Suprapubic skin (tissue), 4 donors: Measurements from ENCODE around the gene HTR1E. TPM values are rescaled to one million over a fixed set of nuclear protein-coding genes. Genes with fewer than 3 reads are reported as not detected.

ENCODE experiments used
- DNase-seq, 2 donors: peaks; one replicate each; pipeline ENCODE4 v3.0.0-alpha.2; 2019; ENCODE audit warnings: low spot score in 2 of 2
- H3K27ac ChIP-seq: fragments of 200-600 bp; sonication (generic); one replicate; pipeline ENCODE4 v1.5.1; 2019
- H3K27me3 ChIP-seq: fragments of 200-600 bp; sonication (generic); one replicate; pipeline ENCODE4 v1.5.1; 2019
- H3K36me3 ChIP-seq: fragments of 200-600 bp; sonication (generic); one replicate; pipeline ENCODE4 v1.5.1; 2019
- H3K4me1 ChIP-seq: fragments of 200-600 bp; sonication (generic); one replicate; pipeline ENCODE4 v1.5.1; 2019
- H3K4me3 ChIP-seq: fragments of 200-600 bp; sonication (generic); one replicate; pipeline ENCODE4 v1.5.1; 2019; ENCODE audit warnings: mild to moderate bottlenecking
- H3K9me3 ChIP-seq: fragments of 200-600 bp; sonication (generic); one replicate; pipeline ENCODE4 v1.5.1; 2019
- CTCF ChIP-seq, 2 donors: fragments of 200-600 bp in 1 of 2; fragments of 450-650 bp in 1 of 2; sonication (generic) in 1 of 2; IDR thresholded peaks; one replicate each; pipeline ENCODE4 v1.5.1; 2016 to 2019; ENCODE audit warnings: antibody characterized with exemption in 2 of 2, mild to moderate bottlenecking in 1 of 2, moderate library complexity in 1 of 2
- EP300 ChIP-seq: sonication (generic); formaldehyde crosslinking; IDR thresholded peaks from one replicate; pipeline ENCODE4 v1.6.1; 2017; ENCODE audit warnings: antibody characterized with exemption
- POLR2A ChIP-seq, 2 donors: fragments of 450-650 bp; IDR thresholded peaks; one replicate each; pipeline ENCODE4 v1.6.1; 2017; ENCODE audit warnings: antibody characterized with exemption in 2 of 2, mild to moderate bottlenecking in 2 of 2, moderate library complexity in 2 of 2
- POLR2AphosphoS5 ChIP-seq, 3 donors: sonication (generic); formaldehyde crosslinking; IDR thresholded peaks; one replicate each; pipeline ENCODE4 v1.6.1; 2017; ENCODE audit warnings: antibody characterized with exemption in 3 of 3
- WGBS: methylation state at CpG from one replicate; pipeline ENCODE4 v1.1.5; 2018; 5-methylcytosine and 5-hydroxymethylcytosine counted together
- total RNA-seq, 4 donors: library from RNA; depleted of rRNA; stranded (reverse); fragments of >200 nt; gene quantifications; one replicate each; pipeline ENCODE4 v1.1.0, GENCODE V29; 2016

HTR1E gene
- total RNA-seq, 4 donors from 2014 or later: not detected

GRCh38 chr6:86943819-86944407 lies 6.6 kb downstream of the HTR1E start:
- 43% methylated on average over 4 of the region's 5 CpGs for WGBS
- no peak for DNase-seq

GRCh38 chr6:86949771-86950170 lies 12.4 kb downstream of the HTR1E start:
- TF ChIP-seq POLR2AphosphoS5 (IDR thresholded peaks at IDR 0.05): no peak
- TF ChIP-seq POLR2A (IDR thresholded peaks at IDR 0.05): no peak
- no peak for TF ChIP-seq CTCF (IDR thresholded peaks at IDR 0.05)
- TF ChIP-seq EP300: no peak
- 71% methylated on average over 3 of the region's 3 CpGs for WGBS
- H3K36me3 ChIP-seq: no peaks in the 10 kb centered on the region

More at GRCh38 chr6:86943819-86944407, 6.6 kb downstream of the HTR1E start:
- H3K27me3 ChIP-seq: no peaks in the 10 kb centered on the region
- H3K4me3 ChIP-seq: no peak overlapping the region
- TF ChIP-seq CTCF (IDR thresholded peaks at IDR 0.05) (no peak), EP300 (no peak), POLR2AphosphoS5 (IDR thresholded peaks at IDR 0.05) (no peak), POLR2A (IDR thresholded peaks at IDR 0.05) (no peak)
- no peak overlapping the region for H3K27ac ChIP-seq
- no peaks in the 10 kb centered on the region for H3K9me3 ChIP-seq
- H3K4me1 ChIP-seq: no peaks in the 10 kb centered on the region
- H3K36me3 ChIP-seq: no peaks in the 10 kb centered on the region

DNA sequence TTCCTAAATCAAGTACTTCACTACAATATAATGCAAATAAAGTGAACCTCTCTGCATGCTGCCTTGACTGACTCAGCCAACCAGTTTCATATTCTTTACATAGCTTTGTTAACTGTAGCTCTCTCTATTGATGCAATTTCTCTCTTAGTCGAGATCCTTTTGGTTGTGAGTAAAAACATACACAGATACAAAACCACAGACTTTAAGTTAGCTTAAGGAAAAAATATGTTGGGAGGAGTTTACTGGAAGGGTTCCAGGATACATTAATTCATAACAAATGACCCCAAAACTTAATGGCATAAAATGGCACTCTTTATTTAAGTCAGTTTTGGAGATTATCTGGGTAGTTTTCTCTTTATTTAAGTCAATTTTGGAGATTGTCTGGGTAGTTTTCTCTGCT lies 15.7 kb downstream of the HTR1E start:
- no peak for DNase-seq
- Histone ChIP-seq H3K27ac (no peak overlapping the region), H3K9me3 (no peaks in the 10 kb centered on the region), H3K36me3 (no peaks in the 10 kb centered on the region), H3K4me3 (no peak overlapping the region), H3K27me3 (no peaks in the 10 kb centered on the region), H3K4me1 (no peaks in the 10 kb centered on the region)
- TF ChIP-seq EP300 (no peak), CTCF (IDR thresholded peaks at IDR 0.05) (no peak), POLR2A (IDR thresholded peaks at IDR 0.05) (no peak), POLR2AphosphoS5 (IDR thresholded peaks at IDR 0.05) (no peak)
- WGBS: 30% methylated on average over 1 of the region's 1 CpG

More at GRCh38 chr6:86949771-86950170, 12.4 kb downstream of the HTR1E start:
- Histone ChIP-seq H3K27me3 (no peaks in the 10 kb centered on the region), H3K27ac (no peak overlapping the region), H3K4me3 (no peak overlapping the region), H3K9me3 (no peaks in the 10 kb centered on the region), H3K4me1 (no peaks in the 10 kb centered on the region)
- no peak for DNase-seq

DNA sequence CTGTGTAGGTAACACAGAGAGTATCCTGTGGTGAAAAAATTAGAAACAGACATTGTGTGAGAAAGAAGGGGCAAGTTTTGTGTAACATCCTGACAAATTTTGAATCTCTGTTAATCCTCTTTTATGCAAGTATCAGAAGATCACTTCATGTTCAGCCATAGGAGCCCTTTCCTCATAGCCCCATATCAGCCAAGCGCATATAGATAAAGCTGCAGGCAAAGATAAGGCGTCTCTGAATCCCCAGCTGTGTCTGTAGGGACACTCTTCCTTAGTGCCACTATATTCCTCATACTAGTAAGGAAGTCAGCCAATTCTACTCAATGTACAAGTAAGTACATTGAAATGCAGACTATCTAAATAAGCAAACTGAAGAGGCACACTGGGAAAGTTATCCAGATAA lies 22.3 kb downstream of the HTR1E start:
- Histone ChIP-seq H3K27me3 (no peaks in the 10 kb centered on the region), H3K4me1 (no peaks in the 10 kb centered on the region), H3K36me3 (no peaks in the 10 kb centered on the region), H3K4me3 (no peak overlapping the region), H3K9me3 (no peaks in the 10 kb centered on the region), H3K27ac (no peak overlapping the region)
- DNase-seq: no peak
- TF ChIP-seq POLR2AphosphoS5 (IDR thresholded peaks at IDR 0.05) (no peak), EP300 (no peak), POLR2A (IDR thresholded peaks at IDR 0.05) (no peak), CTCF (IDR thresholded peaks at IDR 0.05) (no peak)
- WGBS: 84% methylated on average over 2 of the region's 2 CpGs

- no peak overlapping the region for H3K4me3 ChIP-seq
- DNase-seq: no peak
- H3K27me3 ChIP-seq: no peaks in the 10 kb centered on the region
- TF ChIP-seq EP300 (no peak), POLR2A (IDR thresholded peaks at IDR 0.05) (no peak), POLR2AphosphoS5 (IDR thresholded peaks at IDR 0.05) (no peak), CTCF (IDR thresholded peaks at IDR 0.05) (no peak)
- 73% methylated on average over 8 of the region's 8 CpGs for WGBS
- no peaks in the 10 kb centered on the region for H3K4me1 ChIP-seq
- no peaks in the 10 kb centered on the region for H3K9me3 ChIP-seq
- H3K27ac ChIP-seq: no peak overlapping the region
- no peaks in the 10 kb centered on the region for H3K36me3 ChIP-seq
Measured at GRCh38 chr6:86961455-86962200, 24.3 kb downstream of the HTR1E start.
